ENCODE results near the gene NT5DC1.

DNA sequence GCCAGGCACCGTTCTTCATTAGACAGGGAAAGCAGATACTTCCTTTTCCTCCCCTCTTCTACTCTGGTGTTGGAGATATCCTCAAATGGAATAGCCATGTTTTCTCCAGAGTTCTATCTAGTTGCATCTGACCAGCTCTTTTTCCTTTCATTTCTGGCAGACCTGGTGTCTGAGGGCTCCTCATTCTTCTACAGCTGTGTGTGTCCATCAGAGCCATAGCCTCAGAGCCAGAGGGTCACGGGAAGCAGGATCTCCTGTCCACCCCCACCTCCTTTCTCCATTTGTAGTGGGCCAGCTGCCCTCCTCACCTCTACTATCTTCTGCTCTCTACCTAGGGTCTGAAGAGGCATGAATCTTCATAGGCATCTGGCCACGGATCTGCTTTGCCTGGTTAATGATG is 96.2 kb downstream of the NT5DC1 start:
- no peak for TF ChIP-seq EP300 (IDR thresholded peaks at IDR 0.05)
- TF ChIP-seq POLR2A (IDR thresholded peaks at IDR 0.05), result no peak
- TF ChIP-seq, protein P1, sequence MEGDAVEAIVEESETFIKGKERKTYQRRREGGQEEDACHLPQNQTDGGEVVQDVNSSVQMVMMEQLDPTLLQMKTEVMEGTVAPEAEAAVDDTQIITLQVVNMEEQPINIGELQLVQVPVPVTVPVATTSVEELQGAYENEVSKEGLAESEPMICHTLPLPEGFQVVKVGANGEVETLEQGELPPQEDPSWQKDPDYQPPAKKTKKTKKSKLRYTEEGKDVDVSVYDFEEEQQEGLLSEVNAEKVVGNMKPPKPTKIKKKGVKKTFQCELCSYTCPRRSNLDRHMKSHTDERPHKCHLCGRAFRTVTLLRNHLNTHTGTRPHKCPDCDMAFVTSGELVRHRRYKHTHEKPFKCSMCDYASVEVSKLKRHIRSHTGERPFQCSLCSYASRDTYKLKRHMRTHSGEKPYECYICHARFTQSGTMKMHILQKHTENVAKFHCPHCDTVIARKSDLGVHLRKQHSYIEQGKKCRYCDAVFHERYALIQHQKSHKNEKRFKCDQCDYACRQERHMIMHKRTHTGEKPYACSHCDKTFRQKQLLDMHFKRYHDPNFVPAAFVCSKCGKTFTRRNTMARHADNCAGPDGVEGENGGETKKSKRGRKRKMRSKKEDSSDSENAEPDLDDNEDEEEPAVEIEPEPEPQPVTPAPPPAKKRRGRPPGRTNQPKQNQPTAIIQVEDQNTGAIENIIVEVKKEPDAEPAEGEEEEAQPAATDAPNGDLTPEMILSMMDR (IDR thresholded peaks at IDR 0.05), result no peak

All from tibial nerve (tissue), 4 donors.